Transverse colon (tissue), 4 donors: Measurements from ENCODE around the gene SLC34A1.

Experiments
- CTCF ChIP-seq, 5 experiments: fragments of 200-600 bp in 3 of 5; fragments of 450-650 bp in 2 of 5; sonication (generic) in 3 of 5; IDR thresholded peaks; 1 replicate in 2 of 5; 2 replicates in 3 of 5; pipeline ENCODE4 v1.5.1; 2016 to 2017; ENCODE audit warnings: antibody characterized with exemption in 5 of 5, inconsistent platforms in 3 of 5, mild to moderate bottlenecking in 2 of 5, moderate library complexity in 1 of 5
- POLR2AphosphoS5 ChIP-seq, 3 donors: sonication (generic); formaldehyde crosslinking; IDR thresholded peaks; one replicate each; pipeline ENCODE4 v1.6.1; 2016; ENCODE audit warnings: antibody characterized with exemption in 3 of 3

GRCh38 chr5:177392765-177393164, 8.5 kb downstream of the SLC34A1 start:
- TF ChIP-seq CTCF (IDR thresholded peaks at IDR 0.05) (no peak), POLR2AphosphoS5 (IDR thresholded peaks at IDR 0.05) (no peak)
